Measurements from ENCODE around the gene TMPRSS4.

- TF ChIP-seq CTCF (CRISPR knock-in tag; IDR thresholded peaks at IDR 0.05) (no peak), ZSCAN31 (CRISPR knock-in tag; IDR thresholded peaks at IDR 0.05; ENCODE audit: low read depth) (no peak), U2AF1 (optimal IDR thresholded peaks at IDR 0.05; ENCODE audit: low read depth, low read length) (no peak), EZH2 (conservative IDR thresholded peaks at IDR 0.05; ENCODE audit: low read depth, low read length) (no peak)
Observed at GRCh38 chr11:118117790-118118601, 41.1 kb downstream of the TMPRSS4 start.

All from HepG2 (cell line).